GM18511 (cell line): ENCODE results near the gene PTTG1IP2.
"Not testable (repeated sequence)": the region's sequence is repeated elsewhere in the genome, so short reads cannot be mapped to it uniquely, and the experiment has no call there.

Experiments
- ATAC-seq: cut with Tn5 transposase; IDR thresholded peaks from one replicate; pipeline ENCODE4 v1.9.1; 2021; ENCODE audit warnings: mild to moderate bottlenecking, moderate library complexity; ENCODE audit not compliant: unreplicated experiment

The PTTG1IP2 gene

GRCh38 chr7:90469554-90469953 lies at the start of gene PTTG1IP2:
PTTG1IP2 (plus strand) TSS chr7:90469639; CDS start chr7:90469787, 148 bp downstream.
- ATAC-seq, result no peak

DNA sequence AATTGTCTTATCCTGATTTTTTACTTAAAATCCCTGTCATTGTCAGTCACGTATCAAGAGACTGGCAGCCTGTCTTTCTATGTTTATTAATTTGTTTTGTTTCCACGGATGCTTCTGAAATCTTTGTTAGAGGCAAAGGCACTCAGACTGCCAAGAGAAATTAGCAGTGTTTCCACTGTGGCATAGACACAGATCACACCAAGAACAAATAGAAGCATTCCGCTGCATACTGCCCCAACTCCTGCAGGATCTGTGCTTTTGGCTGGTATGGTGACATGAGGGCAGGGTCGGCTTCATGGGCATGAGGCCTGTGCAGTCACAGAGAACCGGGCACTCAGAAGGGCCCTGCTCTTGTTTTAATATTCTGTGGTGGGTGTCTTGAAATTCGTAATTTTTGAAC lies 47.8 kb upstream of the PTTG1IP2 start:
- ATAC-seq, result no peak

GRCh38 chr7:90424720-90425119 lies 44.7 kb upstream of the PTTG1IP2 start:
- peak; percentile 91 for ATAC-seq

GRCh38 chr7:90425376-90425775 lies 44.1 kb upstream of the PTTG1IP2 start:
- ATAC-seq, result peak; percentile 4

- ATAC-seq, result no peak
Measured at GRCh38 chr7:90430614-90431460, 38.6 kb upstream of the PTTG1IP2 start.

- ATAC-seq, result no peak
Measured at GRCh38 chr7:90432752-90433151, 36.7 kb upstream of the PTTG1IP2 start.

DNA sequence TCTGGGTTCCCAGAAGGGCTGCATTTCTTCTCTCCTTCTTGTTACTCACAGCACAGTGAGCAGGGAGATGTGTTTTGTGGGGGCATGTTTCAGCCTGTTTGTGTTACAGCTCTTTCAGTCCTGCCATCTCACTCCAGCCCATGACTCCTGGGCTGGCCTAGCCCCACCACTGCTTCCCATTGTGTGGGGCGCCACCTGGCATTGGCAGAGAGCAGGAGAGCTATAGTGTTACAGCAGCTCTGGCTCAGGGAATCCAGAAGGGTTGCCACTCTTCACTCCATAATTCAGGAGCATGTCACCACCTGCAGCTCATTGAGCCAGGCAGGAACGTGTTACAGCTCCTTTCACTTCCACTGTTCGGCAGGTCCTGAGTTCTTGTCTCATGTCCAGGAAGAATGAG lies 36.2 kb upstream of the PTTG1IP2 start:
- no peak for ATAC-seq

GRCh38 chr7:90445633-90446032 lies 23.8 kb upstream of the PTTG1IP2 start:
- no peak for ATAC-seq

- no peak for ATAC-seq
Measured at GRCh38 chr7:90446137-90446899, 23.1 kb upstream of the PTTG1IP2 start.

DNA sequence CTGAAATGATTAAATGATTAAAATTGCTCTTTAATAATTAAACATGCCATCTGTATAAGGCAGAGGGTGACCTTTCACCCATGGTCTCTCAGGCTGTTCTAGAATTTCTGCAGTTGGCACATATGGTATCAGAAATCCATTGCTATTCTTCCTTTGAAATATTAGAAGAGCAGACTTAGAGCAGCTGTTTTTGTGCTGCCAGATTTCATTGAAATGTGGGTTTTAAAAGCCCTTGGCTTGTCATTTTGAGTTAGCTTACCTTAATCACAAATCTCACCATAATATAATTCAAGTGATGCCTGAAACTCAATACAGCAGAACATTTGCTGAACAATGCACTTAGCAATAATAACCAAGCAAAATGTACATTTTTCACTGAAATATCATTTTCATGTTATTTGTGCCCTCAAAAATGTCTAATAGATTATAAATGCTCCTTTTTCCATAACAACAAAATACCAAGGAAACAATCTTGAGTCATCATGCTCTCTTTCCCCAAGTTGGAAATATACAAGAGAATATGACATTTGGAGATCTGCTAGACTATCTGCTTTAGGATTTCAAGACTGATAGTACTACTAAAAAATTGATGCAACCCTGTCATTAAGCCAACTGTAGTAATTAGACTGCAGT lies 16.1 kb upstream of the PTTG1IP2 start:
- no peak for ATAC-seq

DNA sequence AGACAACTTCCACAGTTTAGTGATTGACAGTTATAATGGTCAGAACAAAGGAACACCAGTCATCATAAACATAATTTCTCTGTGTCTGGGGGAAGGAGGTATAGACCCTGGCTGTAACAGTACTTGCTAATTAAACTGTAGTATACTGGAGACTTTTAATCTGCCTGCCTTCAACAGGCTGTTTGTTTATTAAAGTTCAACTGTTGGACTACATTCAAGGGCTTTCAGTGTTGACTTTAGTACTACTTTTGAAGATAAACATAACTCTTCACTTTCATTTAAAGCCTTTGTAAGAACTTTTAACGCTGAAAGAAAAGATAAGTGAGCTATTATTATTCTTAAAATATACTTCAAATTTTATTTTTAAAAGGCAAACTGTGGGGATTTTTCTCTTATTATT lies 15.5 kb upstream of the PTTG1IP2 start:
- ATAC-seq, result no peak

DNA sequence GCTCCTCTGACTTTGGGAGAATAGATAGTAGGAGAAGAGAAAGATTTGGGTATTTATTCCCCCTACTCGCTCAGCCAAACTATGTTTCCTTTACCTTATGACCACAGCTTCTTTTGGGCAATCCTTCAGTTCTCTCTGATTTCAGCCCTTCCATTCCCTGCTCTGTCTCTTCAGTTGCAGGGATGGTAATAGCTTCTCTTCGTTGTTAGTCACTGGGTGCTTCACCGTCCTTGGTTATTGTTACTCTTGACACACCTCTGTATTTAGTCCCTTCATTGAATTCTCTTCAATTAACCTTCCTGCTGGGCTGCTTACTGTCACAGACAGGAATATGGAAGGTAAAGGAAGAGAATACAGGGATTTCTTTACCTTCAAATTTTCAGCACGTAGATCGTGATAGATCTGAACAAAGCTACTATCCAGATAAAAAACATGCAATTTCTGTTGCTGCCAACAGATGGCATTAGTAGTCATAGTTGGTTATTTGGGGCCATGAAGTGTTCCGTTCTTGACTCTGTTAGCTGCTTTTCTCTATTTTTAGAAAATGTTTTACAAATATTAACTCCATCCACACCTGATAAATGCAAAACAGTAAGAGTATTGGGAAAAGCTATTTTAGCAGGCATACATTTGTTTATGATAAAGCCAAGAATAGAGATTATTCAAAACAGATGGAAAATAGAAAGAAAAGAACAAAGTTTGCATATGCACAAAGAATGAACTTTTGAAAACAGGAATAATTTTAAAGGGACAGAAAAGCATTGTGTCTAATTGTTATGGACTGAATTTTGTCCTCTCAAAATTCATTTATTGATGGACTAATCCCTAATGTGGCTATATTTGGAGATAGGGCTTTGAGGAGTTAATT lies 14.0 kb upstream of the PTTG1IP2 start:
- peak; percentile 93 for ATAC-seq

DNA sequence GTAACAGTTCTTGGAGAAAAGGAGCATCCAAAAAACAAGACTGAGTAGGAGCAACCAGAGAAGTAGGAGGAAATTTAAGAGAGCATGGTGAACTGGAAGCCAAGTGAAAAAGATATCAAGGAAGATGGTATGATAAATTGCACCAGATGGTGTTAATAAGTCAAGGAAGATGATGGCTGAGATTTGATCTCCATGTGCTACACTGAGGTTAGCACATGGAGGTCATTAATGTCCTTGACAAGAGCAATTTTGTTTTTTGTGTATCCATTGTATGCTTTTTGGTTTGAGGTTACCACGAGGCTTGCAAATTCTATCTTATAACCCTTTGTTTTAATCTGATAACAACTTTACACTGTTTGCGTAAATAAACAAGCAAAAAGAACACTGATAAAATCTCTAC lies 11.3 kb upstream of the PTTG1IP2 start:
- ATAC-seq, result no peak

GRCh38 chr7:90459888-90460287 lies 9.6 kb upstream of the PTTG1IP2 start:
- ATAC-seq, result no peak

- no peak for ATAC-seq
Measured at GRCh38 chr7:90461219-90461618, 8.2 kb upstream of the PTTG1IP2 start.

DNA sequence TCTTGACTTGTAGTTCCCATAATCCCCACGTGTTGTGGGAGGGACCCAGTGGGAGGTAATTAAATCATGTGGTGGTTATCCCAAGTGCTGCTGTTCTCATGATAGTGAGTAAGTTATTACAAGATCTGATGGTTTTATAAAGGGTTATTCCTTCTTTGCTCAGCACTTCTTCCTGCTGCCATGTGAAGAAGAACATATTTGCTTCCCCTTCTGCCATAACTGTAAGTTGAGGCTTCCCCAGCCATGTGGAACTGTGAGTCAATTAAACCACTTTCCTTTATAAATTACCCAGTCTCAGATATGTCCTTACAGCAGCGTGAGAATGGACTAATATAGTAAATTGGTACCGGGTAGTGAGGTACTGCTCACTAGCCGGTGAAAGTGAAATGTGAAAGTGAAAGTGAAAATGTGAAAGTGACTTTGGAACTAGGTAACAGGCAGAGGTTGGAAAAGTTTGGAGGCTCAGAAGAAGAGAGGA lies 6.2 kb upstream of the PTTG1IP2 start:
- not testable (repeated sequence) for ATAC-seq

- no peak for ATAC-seq
Measured at GRCh38 chr7:90465816-90466215, 3.6 kb upstream of the PTTG1IP2 start.

- no peak for ATAC-seq
Measured at GRCh38 chr7:90472805-90473540, 3.5 kb downstream of the PTTG1IP2 start.

GRCh38 chr7:90473814-90474213 lies 4.4 kb downstream of the PTTG1IP2 start:
- ATAC-seq, result no peak
